K562 (cell line): ENCODE results near the gene CDC26.

Source experiments
- FOXP4 ChIP-seq: sonication (generic); formaldehyde crosslinking; IDR thresholded peaks from 2 replicates; pipeline ENCODE4 v1.8.0; 2022; ENCODE audit warnings: mild to moderate bottlenecking, missing genetic modification reagents, borderline replicate concordance
- GTF2A2 ChIP-seq: IDR thresholded peaks from 2 replicates; pipeline ENCODE4 v1.6.1; 2016; ENCODE audit warnings: mild to moderate bottlenecking, missing genetic modification characterization, missing compliant biosample characterization
- MAX ChIP-seq: sonication (generic); formaldehyde crosslinking; IDR thresholded peaks from 2 replicates; pipeline ENCODE4 v1.9.0; 2022; ENCODE audit warnings: mild to moderate bottlenecking, missing genetic modification reagents
- NR1H2 ChIP-seq: sonication (generic); formaldehyde crosslinking; IDR thresholded peaks from 2 replicates; pipeline ENCODE4 v1.4.0; 2020; ENCODE audit warnings: mild to moderate bottlenecking, missing genetic modification reagents
- POLR2A ChIP-seq: fragments of 450-650 bp; conservative IDR thresholded peaks from 2 replicates; pipeline ENCODE4 v1.6.1; 2016

GRCh38 chr9:113298924-113299770 lies 23.8 kb upstream of the CDC26 start:
- TF ChIP-seq NR1H2 (CRISPR knock-in tag) (no peak), FOXP4 (CRISPR knock-in tag) (no peak), GTF2A2 (tag) (no peak), POLR2A (no peak), MAX (CRISPR knock-in tag) (no peak)
